Thoracic aorta (tissue), 2 donors: ENCODE results near the gene PLPPR1. TPM values are rescaled to one million over a fixed set of nuclear protein-coding genes. Genes with fewer than 3 reads are reported as not detected.

Experiments
- ATAC-seq: fragments of 150-250 bp; one replicate; pipeline ENCODE4 v1.8.0; 2017; ENCODE audit warnings: low read depth; ENCODE audit not compliant: insufficient number of reproducible peaks, low FRiP score
- DNase-seq: peaks from one replicate; pipeline ENCODE4 v3.0.0-alpha.2; 2020; ENCODE audit warnings: low spot score
- H3K27ac ChIP-seq, 2 donors: fragments of 200-600 bp; sonication (generic); 1 replicate in 1 of 2; 2 replicates in 1 of 2; pipeline ENCODE4 v1.5.1; 2016; ENCODE audit warnings: mild to moderate bottlenecking in 2 of 2, moderate library complexity in 2 of 2
- H3K27me3 ChIP-seq: fragments of 200-600 bp; sonication (generic); replicated peaks from 2 replicates; pipeline ENCODE4 v1.6.0; 2016; ENCODE audit warnings: mild to moderate bottlenecking; ENCODE audit not compliant: insufficient read depth
- H3K36me3 ChIP-seq: fragments of 200-600 bp; sonication (generic); one replicate; pipeline ENCODE4 v1.5.1; 2016
- H3K4me1 ChIP-seq, 2 donors: fragments of 200-600 bp; sonication (generic); 1 replicate in 1 of 2; 2 replicates in 1 of 2; pipeline versions ENCODE4 v1.5.1 to v1.6.0; 2016; ENCODE audit warnings: low read depth in 2 of 2, mild to moderate bottlenecking in 1 of 2; ENCODE audit not compliant: control insufficient read depth in 1 of 2
- H3K4me3 ChIP-seq: fragments of 200-600 bp; sonication (generic); 2 replicates; pipeline ENCODE4 v1.5.1; 2016; ENCODE audit warnings: mild to moderate bottlenecking
- H3K9me3 ChIP-seq: fragments of 200-600 bp; sonication (generic); 2 replicates; pipeline ENCODE4 v1.5.1; 2016
- CTCF ChIP-seq: fragments of 200-600 bp; sonication (generic); IDR thresholded peaks from one replicate; pipeline ENCODE4 v1.5.1; 2019; ENCODE audit warnings: antibody characterized with exemption
- total RNA-seq, 2 donors: library from RNA; depleted of rRNA; stranded (reverse); fragments of >200 nt; gene quantifications; one replicate each; pipeline versions ENCODE4 v1.1.0 to v1.2.3, GENCODE V29; 2016

Gene PLPPR1
- total RNA-seq, 2 donors from 2014 or later: not detected

GRCh38 chr9:101350285-101350684 lies 321.8 kb downstream of the PLPPR1 start:
- DNase-seq: no peak
- no peaks in the 10 kb centered on the region for H3K4me1 ChIP-seq
- TF ChIP-seq CTCF: no peak
- H3K27ac ChIP-seq: no peak overlapping the region
- no peaks in the 10 kb centered on the region for H3K27me3 ChIP-seq
- ATAC-seq: no peak
- H3K4me3 ChIP-seq: no peak overlapping the region
- no peaks in the 10 kb centered on the region for H3K36me3 ChIP-seq
- H3K9me3 ChIP-seq: no peaks in the 10 kb centered on the region

- H3K27me3 ChIP-seq: no peaks in the 10 kb centered on the region
- ATAC-seq (no peak), DNase-seq (no peak)
- TF ChIP-seq CTCF: no peak
- no peak overlapping the region for H3K27ac ChIP-seq
- no peak overlapping the region for H3K4me3 ChIP-seq
- no peaks in the 10 kb centered on the region for H3K4me1 ChIP-seq
- H3K36me3 ChIP-seq: no peaks in the 10 kb centered on the region
- H3K9me3 ChIP-seq: no peaks in the 10 kb centered on the region
These were observed 324.5 kb downstream of the PLPPR1 start for GRCh38 chr9:101352892-101353463.

- Histone ChIP-seq H3K4me3 (no peak overlapping the region), H3K27ac (no peak overlapping the region), H3K9me3 (no peaks in the 10 kb centered on the region), H3K4me1 (no peaks in the 10 kb centered on the region), H3K27me3 (no peaks in the 10 kb centered on the region), H3K36me3 (no peaks in the 10 kb centered on the region)
- DNase-seq (no peak), ATAC-seq (no peak)
- no peak for TF ChIP-seq CTCF
These were observed 325.2 kb downstream of the PLPPR1 start for GRCh38 chr9:101353683-101354082.

- Histone ChIP-seq H3K36me3 (no peaks in the 10 kb centered on the region), H3K4me3 (no peak overlapping the region), H3K27me3 (no peaks in the 10 kb centered on the region), H3K9me3 (no peaks in the 10 kb centered on the region), H3K4me1 (no peaks in the 10 kb centered on the region), H3K27ac (no peak overlapping the region)
- no peak for DNase-seq
- no peak for TF ChIP-seq CTCF
- ATAC-seq: no peak
These were observed 325.7 kb downstream of the PLPPR1 start for GRCh38 chr9:101354143-101354764.

DNA sequence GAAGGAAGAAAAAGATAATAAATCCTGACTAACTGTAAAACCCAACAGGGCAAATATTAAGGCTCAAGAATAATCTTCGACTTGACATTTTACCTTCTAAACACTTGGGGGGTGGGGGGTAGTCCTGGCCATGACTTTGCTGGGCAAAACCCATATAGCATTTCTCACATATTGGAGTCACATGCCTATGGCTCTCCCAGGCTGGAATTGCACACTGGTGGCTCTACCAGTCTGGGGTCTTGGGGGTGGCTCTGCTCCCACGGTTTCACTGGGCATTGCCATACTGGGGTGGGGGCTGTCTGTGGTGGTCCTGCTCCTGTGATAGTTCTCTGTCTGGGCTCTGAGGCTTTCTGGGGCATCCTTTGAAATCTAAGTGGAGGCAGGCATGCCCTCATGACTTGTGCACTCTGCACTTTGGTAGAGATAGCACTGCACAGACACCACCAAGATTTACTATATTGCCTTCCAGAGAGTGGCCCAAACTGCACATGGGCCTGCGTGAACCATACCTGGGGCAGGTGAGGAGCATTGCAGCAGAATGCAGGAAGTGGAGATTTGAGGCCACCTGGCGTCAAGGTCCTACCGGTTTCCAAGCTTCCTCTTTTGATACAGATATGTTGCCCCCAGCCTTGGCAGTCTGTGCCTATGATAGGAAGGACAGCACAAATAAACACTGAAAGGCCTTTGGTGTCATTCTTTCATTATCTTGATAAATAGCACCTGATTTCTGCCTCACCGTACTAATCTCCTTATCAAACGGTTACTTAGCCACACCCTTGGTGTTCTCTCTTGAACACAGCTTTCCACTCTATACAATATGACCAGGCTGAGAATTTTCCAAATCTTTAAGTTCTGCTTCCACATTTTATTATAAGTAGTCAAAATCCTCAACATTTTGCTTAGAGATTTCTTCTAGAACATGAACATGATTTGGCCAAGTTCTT lies 326.5 kb downstream of the PLPPR1 start:
- no peaks in the 10 kb centered on the region for H3K4me1 ChIP-seq
- ATAC-seq: no peak
- H3K27me3 ChIP-seq: no peaks in the 10 kb centered on the region
- H3K36me3 ChIP-seq: no peaks in the 10 kb centered on the region
- no peak overlapping the region for H3K27ac ChIP-seq
- DNase-seq: no peak
- no peak overlapping the region for H3K4me3 ChIP-seq
- no peak for TF ChIP-seq CTCF
- H3K9me3 ChIP-seq: no peaks in the 10 kb centered on the region
